Fibroblast of the aortic adventitia (primary cell): ENCODE results near the gene FOXM1. TPM values are rescaled to one million over a fixed set of nuclear protein-coding genes. Genes with fewer than 3 reads are reported as not detected.
"Not testable (repeated sequence)": the region's sequence is repeated elsewhere in the genome, so short reads cannot be mapped to it uniquely, and the experiment has no call there.

Source experiments
- DNase-seq: peaks from one replicate; pipeline ENCODE4 v3.0.0-alpha.2; 2010; ENCODE audit warnings: low read depth
- H3K4me3 ChIP-seq: 2 replicates; pipeline ENCODE4 v1.5.1; 2011; ENCODE audit warnings: low read depth, mild to moderate bottlenecking, control low read depth, low read length, moderate library complexity
- CTCF ChIP-seq: IDR thresholded peaks from 2 replicates; pipeline ENCODE4 v1.5.1; 2011; ENCODE audit warnings: mild to moderate bottlenecking, low read length, control low read depth, inconsistent platforms; ENCODE audit not compliant: insufficient read depth
- total RNA-seq: library from RNA; depleted of rRNA; stranded (reverse); fragments of >200 nt; gene quantifications from 2 replicates; pipeline ENCODE4 v1.2.3, GENCODE V29; 2012; ENCODE audit warnings: low replicate concordance

Gene FOXM1
- total RNA-seq, 1 donor: 19.3 TPM

GRCh38 chr12:2884810-2885209 lies 7.8 kb upstream of the FOXM1 start:
- H3K4me3 ChIP-seq: no peak overlapping the region
- no peak for DNase-seq
- TF ChIP-seq CTCF: no peak

GRCh38 chr12:2879853-2880252 lies 2.9 kb upstream of the FOXM1 start:
- TF ChIP-seq CTCF: no peak
- DNase-seq: no peak
- H3K4me3 ChIP-seq: no peak overlapping the region

DNA sequence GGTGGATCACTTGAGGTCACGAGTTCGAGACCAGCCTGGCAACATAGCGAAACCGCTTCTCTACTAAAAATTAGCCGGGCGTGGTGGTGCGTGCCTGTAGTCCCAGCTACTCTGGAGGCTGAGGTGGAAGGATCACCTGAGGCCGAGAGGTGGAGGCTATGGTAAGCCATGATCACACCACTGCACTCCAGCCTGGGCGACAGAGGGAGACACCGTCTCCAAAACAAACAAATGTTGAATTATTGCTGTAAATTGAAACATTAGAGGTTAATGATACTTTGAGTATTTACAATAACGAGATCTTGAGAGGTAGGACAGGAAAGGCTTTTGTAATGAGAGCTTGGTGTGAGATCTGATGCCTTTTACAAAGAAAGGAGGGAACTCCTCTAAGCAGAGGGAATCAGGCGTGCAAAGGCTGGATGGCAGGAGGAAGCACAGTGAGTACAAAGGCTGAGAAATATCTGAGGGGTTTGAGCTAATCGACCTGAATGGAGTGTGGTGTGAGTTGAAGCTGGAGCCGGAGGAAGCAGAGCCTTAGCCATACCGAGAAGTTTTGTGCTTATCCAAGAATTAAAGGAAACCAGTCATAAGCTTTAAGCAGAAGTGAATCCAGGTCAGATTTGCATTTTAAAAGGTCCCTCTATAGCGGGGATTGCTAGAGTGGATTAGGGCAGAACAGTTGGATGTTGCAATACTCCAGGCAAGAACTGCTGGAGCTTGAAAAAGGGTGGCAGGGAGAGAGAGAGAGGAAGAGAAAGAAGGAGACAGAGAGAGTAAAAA lies 1.2 kb upstream of the FOXM1 start:
- TF ChIP-seq CTCF: no peak
- DNase-seq: peak; percentile 63
- peak overlapping the region; percentile 82 for H3K4me3 ChIP-seq

GRCh38 chr12:2876431-2877046 lies 435 bp downstream of the FOXM1 start:
- TF ChIP-seq CTCF: no peak
- peak; percentile 22 for DNase-seq
- H3K4me3 ChIP-seq: peak overlapping the region; percentile 82

- not testable (repeated sequence) for H3K4me3 ChIP-seq
- peak; percentile 14 for DNase-seq
These were observed 7.9 kb downstream of the FOXM1 start for GRCh38 chr12:2868986-2869632.

DNA sequence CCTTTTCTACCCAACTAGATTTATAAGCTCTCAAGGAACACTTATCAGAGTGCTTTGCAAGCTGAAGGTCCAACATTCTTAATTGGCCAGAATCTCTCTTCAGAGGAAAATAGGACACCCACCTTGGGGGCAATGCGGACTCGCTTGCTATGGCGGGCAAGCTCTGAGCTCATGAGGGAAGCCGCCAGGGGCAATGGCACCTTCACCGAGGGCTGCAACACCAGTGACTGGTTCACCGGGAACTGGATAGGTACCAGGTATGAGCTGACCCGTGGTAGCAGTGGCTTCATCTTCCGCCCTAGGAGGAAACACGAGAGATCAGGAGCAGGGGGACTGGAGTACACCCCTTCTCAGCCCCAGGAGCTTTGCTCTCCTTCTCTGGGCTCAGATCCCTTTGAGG lies 12.8 kb downstream of the FOXM1 start:
- no peak for DNase-seq
- no peak for TF ChIP-seq CTCF
- no peak overlapping the region for H3K4me3 ChIP-seq

DNA sequence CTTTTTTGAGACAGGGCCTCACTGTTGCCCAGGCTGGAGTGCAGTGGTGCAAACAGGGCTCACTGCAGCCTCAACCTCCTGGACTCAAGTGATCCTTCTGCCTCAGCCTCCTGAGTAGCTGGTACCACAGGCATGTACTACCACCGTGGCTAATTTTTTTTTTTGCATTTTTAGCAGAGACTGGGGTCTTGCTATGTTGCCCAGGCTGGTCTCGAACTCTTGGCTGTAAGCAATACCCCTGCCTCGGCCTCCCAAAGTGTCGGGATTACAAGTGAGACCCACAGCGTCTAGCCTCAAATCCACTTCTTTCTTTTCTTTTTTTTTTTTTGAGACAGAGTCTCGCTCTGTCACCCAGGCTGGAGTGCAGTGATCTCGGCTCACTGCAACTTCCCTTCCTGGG lies 13.6 kb downstream of the FOXM1 start:
- H3K4me3 ChIP-seq, DNase-seq: not testable (repeated sequence)
